Small intestine (tissue), 7 donors: ENCODE results near the gene CTSF. TPM values are rescaled to one million over a fixed set of nuclear protein-coding genes. Genes with fewer than 3 reads are reported as not detected.
"Not testable (repeated sequence)": the region's sequence is repeated elsewhere in the genome, so short reads cannot be mapped to it uniquely, and the experiment has no call there.

Experiments
- DNase-seq, 2 donors: peaks; one replicate each; pipeline versions ENCODE4 v3.0.0 to v3.0.0-alpha.2; 2013
- FAIRE-seq: peaks from 2 replicates; lab custom pipeline; 2012; peaks lifted over from hg19 to GRCh38; lab: Jason Lieb, UNC
- H3K27ac ChIP-seq, 3 donors: one replicate each; pipeline ENCODE4 v1.5.1; 2013; ENCODE audit warnings: low read length in 2 of 3, mild to moderate bottlenecking in 2 of 3, control low read depth in 1 of 3, inconsistent platforms in 1 of 3, low read depth in 1 of 3, moderate library complexity in 1 of 3
- H3K27me3 ChIP-seq, 3 donors: one replicate each; pipeline ENCODE4 v1.6.1; 2013; ENCODE audit warnings: low read length in 3 of 3, inconsistent platforms in 1 of 3; ENCODE audit not compliant: control insufficient read depth in 3 of 3, insufficient read depth in 3 of 3
- H3K36me3 ChIP-seq, 3 donors: one replicate each; pipeline ENCODE4 v1.6.1; 2013; ENCODE audit warnings: low read length in 3 of 3, inconsistent platforms in 1 of 3, low read depth in 1 of 3, mild to moderate bottlenecking in 1 of 3, moderate library complexity in 1 of 3; ENCODE audit not compliant: control insufficient read depth in 3 of 3, insufficient read depth in 2 of 3
- H3K4me1 ChIP-seq, 3 donors: one replicate each; pipeline ENCODE4 v1.6.1; 2013; ENCODE audit warnings: low read length in 2 of 3, inconsistent platforms in 1 of 3, low read depth in 1 of 3, mild to moderate bottlenecking in 1 of 3, moderate library complexity in 1 of 3; ENCODE audit not compliant: control insufficient read depth in 3 of 3, insufficient read depth in 2 of 3
- H3K4me3 ChIP-seq, 3 donors: one replicate each; pipeline ENCODE4 v1.5.1; 2013; ENCODE audit warnings: low read length in 3 of 3, control low read depth in 1 of 3, inconsistent platforms in 1 of 3, low read depth in 1 of 3, mild to moderate bottlenecking in 1 of 3, moderate library complexity in 1 of 3
- H3K9me3 ChIP-seq, 2 donors: one replicate each; pipeline ENCODE4 v1.6.1; 2013; ENCODE audit warnings: low read depth in 1 of 2, low read length in 1 of 2; ENCODE audit not compliant: control insufficient read depth in 2 of 2, insufficient read depth in 1 of 2
- WGBS, 3 donors: extraction: QIAGEN DNeasy Blood & Tissue Kit; methylation state at CpG; one replicate each; pipeline ENCODE4 v1.1.7; 2013; 5-methylcytosine and 5-hydroxymethylcytosine counted together
- polyA plus RNA-seq, 4 donors: library from polyadenylated mRNA; stranded (reverse) in 3 of 4; unstranded in 1 of 4; fragments of 200-250 nt in 3 of 4; fragments of 120-200 nt in 1 of 4; gene quantifications; one replicate each; pipeline versions ENCODE4 v1.2.1 to v1.2.3, GENCODE V29; 2013
- donor health status: healthy with polysubstance abuse.
- donor health status: control.
- donor health status: control.
- donor health status: Bipolar disorder and iron deficiency.
- donor health status: healthy.

Gene CTSF
- polyA plus RNA-seq, 4 donors, result 0.67 to 21.0 (median 7.8) TPM

DNA sequence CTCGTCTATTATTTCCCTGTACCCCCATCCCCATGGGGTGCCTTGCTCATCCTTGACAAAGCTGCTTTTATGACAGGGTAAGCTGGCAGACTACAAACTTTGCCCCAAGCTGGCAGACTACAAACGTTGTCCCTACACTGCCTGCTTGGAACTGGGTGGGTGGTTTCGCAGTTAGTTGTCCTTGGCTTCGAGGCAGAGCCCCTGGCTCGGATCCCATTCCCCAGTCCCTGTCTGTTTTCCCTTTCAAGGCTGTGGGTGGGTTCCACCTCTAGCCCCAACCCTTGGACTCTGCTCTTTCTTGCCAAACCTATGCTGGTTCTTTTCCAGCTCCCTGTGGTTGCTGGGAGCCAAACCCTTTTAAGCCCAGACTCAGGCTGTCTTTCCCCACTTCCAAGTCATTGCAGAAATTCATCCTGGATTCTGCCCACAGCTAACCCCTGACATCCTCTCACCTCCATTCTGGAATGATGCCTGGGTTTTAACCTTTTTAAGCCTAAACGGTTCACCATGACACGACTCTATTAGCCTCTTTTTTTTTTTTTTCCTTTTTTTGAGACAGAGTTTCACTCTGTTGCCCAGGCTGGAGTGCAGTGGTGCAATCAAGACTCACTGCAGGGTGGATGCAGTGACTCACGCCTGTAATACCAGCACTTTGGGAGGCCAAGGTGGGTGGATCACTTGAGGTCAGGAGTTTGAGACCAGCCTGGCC lies 38.9 kb upstream of the CTSF start:
- WGBS, 3 donors, result 10 to 38% (median 29%) methylated on average over 8 of the region's 8 CpGs
- no peak overlapping the region for H3K4me3 ChIP-seq
- no peak for FAIRE-seq
- no peaks in the 10 kb centered on the region for H3K9me3 ChIP-seq
- peak; percentile 45 to 91 for DNase-seq
- peak overlapping the region in 2 of 3 donors; percentile 16 to 80 for H3K27ac ChIP-seq
- no peaks in the 10 kb centered on the region for H3K27me3 ChIP-seq
- peaks cover 0 to 3% (median 0%) of the 10 kb centered on the region in 3 donors for H3K4me1 ChIP-seq
- H3K36me3 ChIP-seq, result peaks cover 0 to 35% (median 2%) of the 10 kb centered on the region in 3 donors

DNA sequence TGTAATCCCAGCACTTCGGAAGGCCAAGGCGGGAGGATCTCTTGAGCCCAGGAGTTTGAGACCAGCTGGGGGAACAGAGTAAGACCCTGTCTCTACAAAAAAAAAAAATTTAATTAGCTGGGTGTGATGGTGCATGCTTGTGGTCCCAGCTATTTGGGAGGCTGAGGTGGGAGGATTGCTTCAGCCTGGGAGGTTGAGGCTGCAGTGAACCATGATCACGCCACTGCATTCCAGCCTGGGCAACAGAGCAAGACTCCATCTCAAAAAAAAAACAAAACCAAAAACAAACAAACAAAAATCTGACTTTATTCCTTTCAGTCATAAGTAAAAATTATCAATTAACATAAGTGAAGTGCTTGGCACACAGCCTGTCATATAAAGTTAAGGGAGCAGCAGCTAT lies 38.2 kb upstream of the CTSF start:
- not testable (repeated sequence) for FAIRE-seq, H3K4me1 ChIP-seq, H3K27me3 ChIP-seq, H3K4me3 ChIP-seq, H3K9me3 ChIP-seq, DNase-seq
- Histone ChIP-seq H3K36me3 (peaks cover 0 to 39% (median 2%) of the 10 kb centered on the region in 3 donors), H3K27ac (peak overlapping the region in 2 of 3 donors; percentile 16 to 80)
- WGBS, 3 donors, result 77 to 94% (median 92%) methylated on average over 3 of the region's 3 CpGs

DNA sequence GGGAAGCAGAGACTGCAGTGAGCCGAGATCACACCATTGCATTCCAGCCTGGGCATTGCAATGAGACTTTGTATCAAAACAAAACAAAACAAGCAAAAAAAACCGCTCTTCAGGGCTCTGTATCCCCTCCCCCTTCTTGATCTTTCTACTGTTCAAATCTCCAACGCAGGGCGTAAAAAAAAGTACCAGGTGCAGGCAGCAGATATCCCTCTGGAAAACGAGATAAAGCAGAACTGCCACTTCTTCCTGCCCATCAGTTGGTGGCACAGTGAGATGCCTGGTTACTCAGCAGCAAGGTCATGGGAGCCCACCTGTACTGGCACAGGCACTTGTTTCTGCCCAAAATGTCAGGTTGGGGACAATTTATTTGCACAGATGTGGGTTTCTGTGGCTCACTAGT lies 35.7 kb upstream of the CTSF start:
- 17 to 64% (median 45%) methylated on average over 5 of the region's 5 CpGs for WGBS, 3 donors
- FAIRE-seq, result no peak
- H3K27ac ChIP-seq, result no peak overlapping the region
- H3K27me3 ChIP-seq, result no peaks in the 10 kb centered on the region
- no peak overlapping the region for H3K4me3 ChIP-seq
- peaks cover 2 to 58% (median 7%) of the 10 kb centered on the region in 3 donors for H3K36me3 ChIP-seq
- H3K9me3 ChIP-seq, result no peaks in the 10 kb centered on the region
- peaks cover 0 to 3% (median 0%) of the 10 kb centered on the region in 3 donors for H3K4me1 ChIP-seq
- DNase-seq, result no peak

DNA sequence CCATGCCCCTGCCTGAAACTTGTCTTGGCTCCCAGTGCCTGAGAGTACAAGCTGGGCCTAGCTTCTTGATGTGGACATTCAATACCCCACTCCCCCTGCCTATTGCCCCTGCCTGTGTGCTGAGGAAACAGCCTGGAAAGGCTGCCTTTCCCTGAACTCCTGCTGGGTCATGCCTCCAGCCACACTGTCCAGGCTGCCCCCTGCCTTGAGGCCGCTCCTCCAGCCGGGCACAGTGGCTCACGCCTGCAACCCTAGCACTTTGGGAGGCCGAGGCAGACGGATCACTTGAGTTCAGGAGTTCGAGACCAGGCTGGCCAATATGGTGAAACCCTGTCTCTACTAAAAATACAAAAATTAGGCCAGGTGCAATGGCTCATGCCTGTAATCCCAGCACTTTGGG lies 34.7 kb upstream of the CTSF start:
- H3K36me3 ChIP-seq, result peaks cover 2 to 62% (median 7%) of the 10 kb centered on the region in 3 donors
- FAIRE-seq (no peak), DNase-seq (no peak)
- H3K27me3 ChIP-seq, result no peaks in the 10 kb centered on the region
- H3K27ac ChIP-seq, result no peak overlapping the region
- 92 to 97% (median 95%) methylated on average over 6 of the region's 6 CpGs for WGBS, 3 donors
- no peak overlapping the region for H3K4me3 ChIP-seq
- H3K4me1 ChIP-seq, result peaks cover 0 to 3% (median 0%) of the 10 kb centered on the region in 3 donors
- H3K9me3 ChIP-seq, result no peaks in the 10 kb centered on the region

DNA sequence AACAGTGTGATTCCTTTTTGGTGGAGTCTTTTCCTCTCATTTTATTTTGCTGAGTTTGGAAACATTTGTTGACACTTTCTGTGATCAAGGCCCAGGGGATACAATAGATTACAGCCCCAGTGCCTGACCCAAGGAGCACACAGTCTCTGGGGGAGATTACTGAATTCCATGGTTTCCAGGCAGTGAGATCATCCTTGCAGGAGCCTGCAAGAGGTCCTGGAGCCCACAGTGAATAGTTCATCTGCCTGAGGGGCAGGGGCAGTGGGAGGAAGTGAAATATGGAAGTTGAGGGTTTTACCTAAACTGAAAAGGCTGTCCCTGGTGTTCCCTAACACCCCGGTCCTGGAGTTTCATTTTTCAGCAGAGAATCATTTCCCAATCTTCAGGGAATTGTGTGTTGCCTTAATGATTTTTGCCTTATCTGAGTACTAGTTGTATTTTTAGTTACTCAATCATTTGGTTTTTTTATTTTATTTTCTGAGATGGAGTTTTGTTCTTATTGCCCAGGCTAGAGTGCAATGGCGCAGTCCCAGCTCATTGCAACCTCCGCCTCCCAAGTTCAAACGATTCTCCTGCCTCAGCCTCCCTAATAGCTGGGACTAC lies 32.3 kb upstream of the CTSF start:
- Histone ChIP-seq H3K4me3 (no peak overlapping the region), H3K27ac (no peak overlapping the region), H3K36me3 (peaks cover 2 to 57% (median 7%) of the 10 kb centered on the region in 3 donors), H3K27me3 (no peaks in the 10 kb centered on the region), H3K4me1 (peaks cover 0 to under 1% (median 0%) of the 10 kb centered on the region in 3 donors), H3K9me3 (no peaks in the 10 kb centered on the region)
- no peak for FAIRE-seq
- no peak for DNase-seq
- 87 to 96% (median 95%) methylated on average over 4 of the region's 4 CpGs for WGBS, 3 donors

DNA sequence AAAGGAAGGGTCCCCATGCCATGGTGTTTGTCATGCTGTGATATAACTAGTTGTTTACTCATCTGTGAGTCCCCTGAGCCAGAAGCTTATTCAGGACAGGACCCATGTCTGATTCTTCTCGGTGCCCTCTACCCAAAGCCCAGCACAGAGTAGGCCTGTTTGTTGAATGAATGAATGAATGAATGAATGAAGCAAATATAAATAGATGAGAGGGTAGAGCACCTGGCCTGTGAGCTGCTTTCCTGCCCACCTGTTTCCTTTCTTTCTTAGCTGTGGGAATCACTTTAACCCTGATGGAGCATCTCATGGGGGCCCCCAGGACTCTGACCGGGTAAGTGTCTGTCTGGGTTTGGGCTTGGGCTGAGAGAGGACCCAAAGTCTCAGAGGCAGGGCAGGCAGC lies 31.8 kb upstream of the CTSF start:
- Histone ChIP-seq H3K4me3 (no peak overlapping the region), H3K27me3 (no peaks in the 10 kb centered on the region), H3K9me3 (no peaks in the 10 kb centered on the region), H3K36me3 (peaks cover 2 to 52% (median 7%) of the 10 kb centered on the region in 3 donors), H3K27ac (no peak overlapping the region), H3K4me1 (peaks cover 0 to 5% (median 2%) of the 10 kb centered on the region in 3 donors)
- DNase-seq (no peak), FAIRE-seq (no peak)
- 82 to 91% (median 90%) methylated on average over 2 of the region's 2 CpGs for WGBS, 3 donors

DNA sequence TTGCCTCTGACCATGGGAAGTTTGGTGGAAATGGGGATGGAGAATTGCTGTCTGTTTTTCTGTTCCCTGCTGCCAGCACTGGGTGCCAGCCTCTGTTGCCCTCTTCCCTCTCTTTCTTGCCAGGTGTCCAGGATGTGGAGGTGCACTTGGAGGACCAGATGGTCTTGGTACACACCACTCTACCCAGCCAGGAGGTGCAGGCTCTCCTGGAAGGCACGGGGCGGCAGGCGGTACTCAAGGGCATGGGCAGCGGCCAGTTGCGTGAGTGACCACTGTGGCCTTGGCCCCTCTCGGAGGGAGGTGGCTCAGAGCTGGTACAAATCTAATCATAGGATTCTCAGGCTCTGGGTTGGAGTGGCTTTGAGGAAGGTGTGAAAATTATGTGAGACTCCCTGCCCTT lies 30.6 kb upstream of the CTSF start:
- 96 to 98% (median 96%) methylated on average over 6 of the region's 6 CpGs for WGBS, 3 donors
- Histone ChIP-seq H3K27me3 (no peaks in the 10 kb centered on the region), H3K4me1 (peaks cover 0 to 11% (median 2%) of the 10 kb centered on the region in 3 donors), H3K4me3 (no peak overlapping the region), H3K36me3 (peaks cover 2 to 43% (median 7%) of the 10 kb centered on the region in 3 donors), H3K9me3 (no peaks in the 10 kb centered on the region), H3K27ac (no peak overlapping the region)
- DNase-seq (no peak), FAIRE-seq (no peak)

DNA sequence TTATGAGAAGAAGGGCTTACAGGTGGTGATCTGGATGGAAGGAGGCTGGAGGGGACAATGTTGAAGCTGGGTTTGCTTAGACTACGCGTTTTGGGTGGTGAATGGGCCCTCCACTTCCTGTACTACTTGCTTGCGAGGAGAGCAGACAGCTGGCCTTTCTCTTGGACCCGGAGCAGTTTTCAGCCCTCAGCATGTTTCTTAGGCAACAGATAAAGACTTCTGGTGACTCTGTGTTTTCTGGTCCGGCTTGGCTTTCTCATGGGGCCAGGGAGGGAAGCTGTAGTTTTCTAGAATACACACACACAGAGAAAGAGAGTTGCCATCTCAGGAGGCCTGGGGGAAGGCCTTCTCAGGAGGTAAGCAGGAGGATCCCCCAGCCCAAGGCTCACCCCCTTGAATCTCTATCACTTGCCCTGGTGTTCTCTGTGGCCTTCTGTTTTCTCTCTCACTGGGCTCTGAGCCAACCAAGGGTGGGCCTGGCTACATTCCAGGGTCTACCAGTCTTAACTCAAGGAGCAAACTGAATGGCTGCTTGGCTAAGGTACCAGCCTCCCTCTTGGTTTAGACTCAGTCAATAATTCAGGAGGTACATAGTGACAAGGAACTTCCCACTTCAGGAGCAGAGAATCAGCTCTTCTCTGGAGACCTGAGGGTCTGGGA lies 27.0 kb upstream of the CTSF start:
- Histone ChIP-seq H3K27me3 (no peaks in the 10 kb centered on the region), H3K27ac (peak overlapping the region in 2 of 3 donors; percentile 74 to 86), H3K4me1 (peaks cover 3 to 25% (median 6%) of the 10 kb centered on the region in 3 donors), H3K9me3 (peaks cover 0 to 22% of the 10 kb centered on the region in 2 donors), H3K36me3 (peaks cover 0 to 24% (median 5%) of the 10 kb centered on the region in 3 donors), H3K4me3 (no peak overlapping the region)
- no peak for FAIRE-seq
- 37 to 55% (median 54%) methylated on average over 5 of the region's 5 CpGs for WGBS, 3 donors
- DNase-seq, result peak; percentile 12 to 43
